Activated naive CD8-positive, alpha-beta T cell treated with anti-CD3 and anti-CD28 coated beads for 36 hours (primary cell): ENCODE measurements around the gene SCAPER. TPM values are rescaled to one million over a fixed set of nuclear protein-coding genes. Genes with fewer than 3 reads are reported as not detected.
A peak's percentile ranks its signal among the peaks of the same experiment; 100 is the strongest.
"Not testable (repeated sequence)": the region's sequence is repeated elsewhere in the genome, so short reads cannot be mapped to it uniquely, and the experiment has no call there.

ENCODE experiments used
- DNase-seq: peaks from one replicate; pipeline ENCODE4 v3.0.0; 2021
- H3K27ac Mint-ChIP-seq: one replicate; pipeline ENCODE4 v1.8.0; 2022; ENCODE audit warnings: mild to moderate bottlenecking, moderate library complexity, mixed read lengths
- H3K27me3 Mint-ChIP-seq: one replicate; pipeline ENCODE4 v1.8.0; 2022; ENCODE audit warnings: mild to moderate bottlenecking, mixed read lengths
- H3K36me3 Mint-ChIP-seq: one replicate; pipeline ENCODE4 v1.8.0; 2021; ENCODE audit warnings: mild to moderate bottlenecking, mixed read lengths
- H3K4me1 Mint-ChIP-seq: one replicate; pipeline ENCODE4 v1.8.0; 2021; ENCODE audit warnings: mixed read lengths
- H3K4me3 Mint-ChIP-seq: one replicate; pipeline ENCODE4 v1.8.0; 2022; ENCODE audit warnings: mild to moderate bottlenecking, moderate library complexity, mixed read lengths
- H3K9me3 Mint-ChIP-seq: one replicate; pipeline ENCODE4 v1.8.0; 2022; ENCODE audit warnings: mixed read lengths
- total RNA-seq, 2 experiments: library from RNA; stranded (reverse); gene quantifications; one replicate each; pipeline ENCODE4 v1.2.3, GENCODE V29; 2021

The SCAPER gene
- total RNA-seq, 2 experiments from 2014 or later, result 20.8 to 21.3 TPM

DNA sequence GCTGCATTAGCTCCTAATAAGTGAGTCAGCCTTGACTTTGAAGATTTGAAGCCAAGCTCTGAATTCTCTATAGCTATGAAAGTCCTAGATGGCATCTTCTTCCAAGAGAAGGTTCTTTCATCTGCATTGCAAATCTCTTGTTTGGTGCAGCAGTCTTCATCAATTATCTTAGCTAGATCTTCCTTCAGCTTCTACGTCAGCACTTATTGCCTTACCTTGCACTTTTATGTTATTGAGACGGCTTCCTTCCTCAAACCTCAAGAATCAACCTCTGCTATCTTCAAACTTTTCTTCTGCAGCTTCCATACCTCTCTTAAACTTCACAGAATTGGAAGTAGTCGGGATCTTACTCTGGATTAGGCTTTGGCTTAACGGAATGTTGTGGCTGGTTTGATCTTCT is 167.6 kb downstream of the SCAPER start:
- Mint-ChIP-seq H3K9me3 (no peaks in the 10 kb centered on the region), H3K27ac (no peak overlapping the region), H3K4me3 (no peak overlapping the region), H3K27me3 (no peaks in the 10 kb centered on the region), H3K4me1 (peaks cover 2% of the 10 kb centered on the region), H3K36me3 (peaks cover 25% of the 10 kb centered on the region)
- no peak for DNase-seq

DNA sequence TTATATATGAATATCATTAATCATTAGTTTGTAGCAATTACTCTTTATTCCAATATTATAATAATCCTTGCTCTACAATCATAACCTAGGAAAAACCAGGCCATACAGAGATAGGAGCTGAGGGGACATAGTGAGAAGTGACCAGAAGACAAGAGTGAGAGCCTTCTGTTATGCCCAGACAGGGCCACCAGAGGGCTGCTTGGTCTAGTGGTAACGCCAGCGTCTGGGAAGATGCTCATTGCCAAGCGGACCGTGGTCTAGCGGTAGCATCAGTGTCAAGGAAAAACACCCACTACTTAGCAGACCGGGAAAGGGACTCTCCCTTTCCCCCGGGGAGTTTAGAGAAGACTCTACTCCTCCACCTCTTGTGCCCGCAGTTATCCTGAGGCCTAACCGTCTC is 172.8 kb downstream of the SCAPER start:
- not testable (repeated sequence) for H3K27me3 Mint-ChIP-seq, H3K4me1 Mint-ChIP-seq, H3K27ac Mint-ChIP-seq, H3K9me3 Mint-ChIP-seq, H3K4me3 Mint-ChIP-seq
- peaks cover 25% of the 10 kb centered on the region for H3K36me3 Mint-ChIP-seq
- peak; percentile 1 for DNase-seq

DNA sequence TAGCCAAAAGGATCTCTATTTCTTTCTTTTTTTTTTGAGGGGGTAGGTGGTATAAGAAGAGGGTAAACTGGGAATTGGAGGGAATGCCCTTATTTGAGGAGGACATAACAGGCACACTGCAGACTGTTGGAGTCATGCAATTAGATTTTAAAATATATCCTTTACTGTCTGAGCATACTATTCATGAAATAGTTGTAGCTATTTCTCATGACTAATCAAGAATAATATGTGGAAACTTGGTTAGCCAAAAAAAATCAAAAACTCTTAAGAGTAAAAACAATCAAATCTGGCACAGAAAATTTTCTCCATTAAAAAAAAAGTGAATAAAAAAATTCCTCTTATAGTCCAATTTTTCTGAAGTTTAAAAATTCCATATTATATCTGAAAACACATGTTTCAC is 174.9 kb downstream of the SCAPER start:
- H3K27me3 Mint-ChIP-seq, result no peaks in the 10 kb centered on the region
- no peak overlapping the region for H3K4me3 Mint-ChIP-seq
- H3K9me3 Mint-ChIP-seq, result peaks cover 1% of the 10 kb centered on the region
- peaks cover 34% of the 10 kb centered on the region for H3K36me3 Mint-ChIP-seq
- no peak for DNase-seq
- no peak overlapping the region for H3K27ac Mint-ChIP-seq
- no peaks in the 10 kb centered on the region for H3K4me1 Mint-ChIP-seq

- Mint-ChIP-seq H3K27ac (no peak overlapping the region), H3K27me3 (no peaks in the 10 kb centered on the region), H3K9me3 (peaks cover 14% of the 10 kb centered on the region), H3K4me1 (peaks cover 2% of the 10 kb centered on the region), H3K4me3 (no peak overlapping the region), H3K36me3 (peaks cover 57% of the 10 kb centered on the region)
- DNase-seq, result no peak
These were observed 186.3 kb downstream of the SCAPER start for GRCh38 chr15:76718863-76719262.

DNA sequence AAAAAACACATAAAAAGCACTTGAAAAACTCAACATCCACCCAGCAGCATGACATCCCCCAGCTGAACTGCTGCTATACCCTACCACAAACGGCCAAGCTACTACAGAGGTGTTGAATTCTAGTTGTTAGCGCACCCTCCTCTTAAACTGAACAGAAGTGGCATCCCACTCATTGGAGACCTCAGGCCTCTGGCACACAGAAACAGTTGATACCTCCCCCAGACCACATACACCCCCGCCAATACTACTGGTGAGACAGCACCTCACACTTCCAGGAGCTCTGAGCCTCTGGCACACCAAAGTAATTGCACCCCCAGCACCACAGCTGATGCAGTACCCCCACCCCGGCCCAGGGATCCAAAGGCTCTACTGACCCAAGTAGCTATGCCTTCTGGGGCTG is 190.2 kb downstream of the SCAPER start:
- Mint-ChIP-seq H3K27ac (no peak overlapping the region), H3K27me3 (no peaks in the 10 kb centered on the region), H3K9me3 (peaks cover 7% of the 10 kb centered on the region), H3K36me3 (peaks cover 54% of the 10 kb centered on the region), H3K4me1 (peaks cover 2% of the 10 kb centered on the region), H3K4me3 (no peak overlapping the region)
- no peak for DNase-seq

DNA sequence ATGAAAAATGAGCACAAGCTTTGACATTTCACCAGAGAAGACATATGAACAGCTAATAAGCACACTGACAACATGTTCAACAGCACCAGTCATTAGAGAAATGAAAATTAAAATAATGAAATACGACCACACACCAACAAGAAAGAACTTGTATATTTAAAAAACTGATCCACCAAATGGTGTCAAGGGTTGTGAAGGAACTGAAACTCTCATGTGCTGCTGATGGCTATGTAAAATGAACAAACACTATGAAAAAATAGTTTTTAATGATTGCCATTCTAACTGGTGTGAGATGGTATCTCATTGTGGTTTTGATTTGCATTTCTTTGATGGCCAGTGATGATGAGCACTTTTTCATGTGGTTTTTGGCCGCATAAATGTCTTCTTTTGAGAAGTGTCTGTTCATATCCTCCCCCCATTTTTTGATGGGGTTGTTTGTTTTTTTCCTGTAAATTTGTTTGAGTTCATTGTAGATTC is 193.8 kb downstream of the SCAPER start:
- Mint-ChIP-seq H3K27me3 (no peaks in the 10 kb centered on the region), H3K27ac (no peak overlapping the region), H3K9me3 (peaks cover 9% of the 10 kb centered on the region), H3K36me3 (peaks cover 47% of the 10 kb centered on the region), H3K4me3 (no peak overlapping the region), H3K4me1 (peaks cover 8% of the 10 kb centered on the region)
- DNase-seq, result no peak

- not testable (repeated sequence) for H3K27me3 Mint-ChIP-seq, H3K27ac Mint-ChIP-seq, DNase-seq, H3K9me3 Mint-ChIP-seq, H3K4me1 Mint-ChIP-seq, H3K4me3 Mint-ChIP-seq
- peaks cover 29% of the 10 kb centered on the region for H3K36me3 Mint-ChIP-seq
These were observed 201.1 kb downstream of the SCAPER start for GRCh38 chr15:76704032-76704431.

DNA sequence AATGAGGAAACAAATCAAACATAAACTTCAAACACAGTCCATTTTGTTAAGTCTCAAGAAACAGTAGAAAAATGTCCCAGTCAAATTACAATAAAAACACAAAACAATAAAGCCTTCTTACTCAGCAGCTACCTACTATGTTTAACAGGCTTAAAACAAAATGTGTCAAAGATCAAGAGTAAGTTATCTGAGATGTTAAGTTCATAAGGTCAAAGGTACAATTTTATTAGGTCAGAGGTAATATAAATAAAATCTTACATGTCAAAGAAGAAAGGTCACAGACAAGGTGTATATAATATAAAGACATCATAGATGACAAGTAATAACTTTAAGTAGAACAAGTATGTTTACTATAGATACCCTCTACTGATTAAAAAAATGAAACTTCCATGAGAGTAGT is 208.3 kb downstream of the SCAPER start:
- H3K4me3 Mint-ChIP-seq, result no peak overlapping the region
- no peak for DNase-seq
- no peaks in the 10 kb centered on the region for H3K4me1 Mint-ChIP-seq
- H3K9me3 Mint-ChIP-seq, result no peaks in the 10 kb centered on the region
- no peak overlapping the region for H3K27ac Mint-ChIP-seq
- peaks cover 10% of the 10 kb centered on the region for H3K36me3 Mint-ChIP-seq
- no peaks in the 10 kb centered on the region for H3K27me3 Mint-ChIP-seq

- not testable (repeated sequence) for DNase-seq, H3K27me3 Mint-ChIP-seq, H3K9me3 Mint-ChIP-seq, H3K27ac Mint-ChIP-seq, H3K4me1 Mint-ChIP-seq, H3K4me3 Mint-ChIP-seq
- H3K36me3 Mint-ChIP-seq, result peaks cover 11% of the 10 kb centered on the region
These were observed 212.6 kb downstream of the SCAPER start for GRCh38 chr15:76692546-76692945.

DNA sequence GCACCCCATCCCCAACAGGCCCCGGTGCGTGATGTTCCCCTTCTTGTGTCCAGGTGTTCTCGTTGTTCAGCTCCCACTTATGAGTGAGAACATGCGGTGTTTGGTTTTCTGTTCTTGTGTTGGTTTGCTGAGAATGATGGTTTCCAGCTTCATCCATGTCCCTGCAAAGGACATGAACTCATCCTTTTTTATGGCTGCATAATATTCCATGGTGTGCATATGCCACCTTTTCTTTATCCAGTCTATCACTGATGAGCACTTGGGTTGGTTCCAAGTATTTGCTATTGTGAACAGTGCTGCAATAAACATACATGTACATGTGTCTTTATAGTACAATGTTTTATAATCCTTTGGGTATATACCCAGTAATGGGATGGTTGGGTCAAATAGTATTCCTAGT is 217.5 kb downstream of the SCAPER start:
- H3K27me3 Mint-ChIP-seq, H3K4me1 Mint-ChIP-seq: not testable (repeated sequence)

GRCh38 chr15:76684002-76684401 is 221.1 kb downstream of the SCAPER start:
- no peak overlapping the region for H3K4me3 Mint-ChIP-seq
- H3K36me3 Mint-ChIP-seq, result peaks cover 29% of the 10 kb centered on the region
- H3K27me3 Mint-ChIP-seq, result no peaks in the 10 kb centered on the region
- no peak overlapping the region for H3K27ac Mint-ChIP-seq
- DNase-seq, result no peak
- peaks cover 5% of the 10 kb centered on the region for H3K9me3 Mint-ChIP-seq
- no peaks in the 10 kb centered on the region for H3K4me1 Mint-ChIP-seq

More for the DNA sequence above, 217.5 kb downstream of the SCAPER start:
- DNase-seq, H3K4me3 Mint-ChIP-seq, H3K9me3 Mint-ChIP-seq, H3K27ac Mint-ChIP-seq: not testable (repeated sequence)
- peaks cover 19% of the 10 kb centered on the region for H3K36me3 Mint-ChIP-seq

DNA sequence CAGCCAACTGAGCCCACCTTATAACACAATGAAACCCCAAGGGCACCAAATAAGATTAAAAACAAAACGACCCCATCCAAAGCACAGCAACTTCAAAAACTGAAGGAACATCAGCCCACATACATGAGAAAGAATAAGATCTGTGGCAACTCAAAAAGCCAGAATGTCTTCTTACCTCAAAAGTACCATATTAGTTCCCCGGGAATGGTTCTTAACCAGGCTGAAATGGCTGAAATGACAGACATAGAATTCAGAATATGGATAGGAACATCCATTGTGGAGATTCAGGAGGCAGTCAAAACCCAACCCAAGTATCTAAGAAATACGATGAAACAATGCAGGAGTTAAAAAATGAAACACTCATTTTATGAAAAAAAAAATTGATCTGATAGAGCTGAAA is 222.3 kb downstream of the SCAPER start:
- no peak for DNase-seq
- H3K36me3 Mint-ChIP-seq, result peaks cover 20% of the 10 kb centered on the region
- H3K27ac Mint-ChIP-seq, result no peak overlapping the region
- H3K4me1 Mint-ChIP-seq, result no peaks in the 10 kb centered on the region
- H3K9me3 Mint-ChIP-seq, result peaks cover under 1% of the 10 kb centered on the region
- H3K27me3 Mint-ChIP-seq, result no peaks in the 10 kb centered on the region
- no peak overlapping the region for H3K4me3 Mint-ChIP-seq

DNA sequence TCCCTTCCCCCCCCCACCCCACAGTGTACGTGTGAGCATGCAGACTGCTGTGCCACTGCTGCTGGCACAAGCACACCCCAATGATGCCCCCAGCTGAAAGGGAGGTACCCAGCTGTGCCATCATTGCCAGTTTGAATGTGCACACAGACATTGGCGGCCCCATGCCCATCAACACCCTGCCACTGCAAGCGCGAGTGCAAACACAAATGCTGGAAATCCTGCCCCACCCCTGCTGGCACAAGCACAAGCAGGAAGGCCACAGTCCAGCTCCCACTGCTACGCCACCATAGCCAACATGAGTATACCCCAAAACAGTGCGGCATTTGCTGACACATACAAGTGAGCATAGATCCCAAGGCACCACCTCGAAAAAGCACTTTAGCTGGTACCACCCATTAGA is 222.9 kb downstream of the SCAPER start:
- H3K4me3 Mint-ChIP-seq, result no peak overlapping the region
- no peaks in the 10 kb centered on the region for H3K9me3 Mint-ChIP-seq
- H3K36me3 Mint-ChIP-seq, result peaks cover 18% of the 10 kb centered on the region
- H3K4me1 Mint-ChIP-seq, result no peaks in the 10 kb centered on the region
- H3K27me3 Mint-ChIP-seq, result no peaks in the 10 kb centered on the region
- no peak overlapping the region for H3K27ac Mint-ChIP-seq
- DNase-seq, result no peak

GRCh38 chr15:76678766-76679165 is 226.4 kb downstream of the SCAPER start:
- H3K9me3 Mint-ChIP-seq, result no peaks in the 10 kb centered on the region
- DNase-seq, result no peak

GRCh38 chr15:76674883-76675282 is 230.3 kb downstream of the SCAPER start:
- Mint-ChIP-seq H3K27ac (no peak overlapping the region), H3K9me3 (no peaks in the 10 kb centered on the region), H3K4me3 (no peak overlapping the region), H3K36me3 (peaks cover 6% of the 10 kb centered on the region), H3K27me3 (no peaks in the 10 kb centered on the region), H3K4me1 (no peaks in the 10 kb centered on the region)
- DNase-seq, result no peak

More at GRCh38 chr15:76678766-76679165, 226.4 kb downstream of the SCAPER start:
- H3K4me1 Mint-ChIP-seq, result no peaks in the 10 kb centered on the region
- no peak overlapping the region for H3K27ac Mint-ChIP-seq
- no peaks in the 10 kb centered on the region for H3K27me3 Mint-ChIP-seq
- peaks cover 14% of the 10 kb centered on the region for H3K36me3 Mint-ChIP-seq
- H3K4me3 Mint-ChIP-seq, result no peak overlapping the region

- Mint-ChIP-seq H3K27ac (no peak overlapping the region), H3K36me3 (peaks cover 7% of the 10 kb centered on the region), H3K4me1 (peaks cover 2% of the 10 kb centered on the region), H3K27me3 (no peaks in the 10 kb centered on the region), H3K4me3 (no peak overlapping the region), H3K9me3 (no peaks in the 10 kb centered on the region)
- no peak for DNase-seq
These were observed 235.5 kb downstream of the SCAPER start for GRCh38 chr15:76669521-76670207.
